Prostate gland (tissue), 2 donors: Measurements from ENCODE around the gene C6orf120. TPM values are rescaled to one million over a fixed set of nuclear protein-coding genes. Genes with fewer than 3 reads are reported as not detected.

Source experiments
- DNase-seq: peaks from one replicate; pipeline ENCODE4 v3.0.0-alpha.2; 2019; ENCODE audit warnings: low spot score
- H3K27ac ChIP-seq, 2 donors: fragments of 200-600 bp; sonication (generic); 2 replicates each; pipeline ENCODE4 v1.5.1; 2017 to 2019
- H3K27me3 ChIP-seq: fragments of 200-600 bp; sonication (generic); replicated peaks from 2 replicates; pipeline ENCODE4 v1.5.1; 2019; ENCODE audit not compliant: insufficient read depth
- H3K36me3 ChIP-seq, 2 donors: fragments of 200-600 bp; sonication (generic); 1 replicate in 1 of 2; 2 replicates in 1 of 2; pipeline versions ENCODE4 v1.5.1 to v1.8.1; 2017 to 2019
- H3K4me1 ChIP-seq: fragments of 200-600 bp; sonication (generic); replicated peaks from 2 replicates; pipeline ENCODE4 v1.5.1; 2019
- H3K4me3 ChIP-seq, 2 donors: fragments of 200-600 bp; sonication (generic); 2 replicates each; pipeline ENCODE4 v1.5.1; 2017 to 2019
- H3K9me3 ChIP-seq: fragments of 200-600 bp; sonication (generic); 2 replicates; pipeline ENCODE4 v1.5.1; 2017
- CTCF ChIP-seq, 4 experiments: fragments of 200-600 bp in 2 of 4; fragments of 450-650 bp in 2 of 4; sonication (generic) in 2 of 4; IDR thresholded peaks; 1 replicate in 3 of 4; 2 replicates in 1 of 4; pipeline ENCODE4 v1.5.1; 2016 to 2019; ENCODE audit warnings: antibody characterized with exemption in 4 of 4, mild to moderate bottlenecking in 2 of 4, moderate library complexity in 2 of 4
- POLR2A ChIP-seq: fragments of 450-650 bp; IDR thresholded peaks from one replicate; pipeline ENCODE4 v1.6.1; 2016; ENCODE audit warnings: antibody characterized with exemption, mild to moderate bottlenecking
- POLR2AphosphoS5 ChIP-seq: sonication (generic); formaldehyde crosslinking; IDR thresholded peaks from one replicate; pipeline ENCODE4 v1.6.1; 2017; ENCODE audit warnings: antibody characterized with exemption
- WGBS: methylation state at CpG from one replicate; pipeline ENCODE4 v1.1.5; 2018; 5-methylcytosine and 5-hydroxymethylcytosine counted together
- intact Hi-C: fragments of 100-400 bp; cut with DNase I; formaldehyde crosslinking; loops from one replicate; pipeline ENCODE4 v1.14.2; 2022
- total RNA-seq, 2 donors: library from RNA; depleted of rRNA; stranded (reverse); fragments of >200 nt; gene quantifications; one replicate each; pipeline ENCODE4 v1.1.0, GENCODE V29; 2016

Gene C6orf120
- total RNA-seq, 2 donors from 2014 or later: 23.6 to 41.8 TPM

DNA sequence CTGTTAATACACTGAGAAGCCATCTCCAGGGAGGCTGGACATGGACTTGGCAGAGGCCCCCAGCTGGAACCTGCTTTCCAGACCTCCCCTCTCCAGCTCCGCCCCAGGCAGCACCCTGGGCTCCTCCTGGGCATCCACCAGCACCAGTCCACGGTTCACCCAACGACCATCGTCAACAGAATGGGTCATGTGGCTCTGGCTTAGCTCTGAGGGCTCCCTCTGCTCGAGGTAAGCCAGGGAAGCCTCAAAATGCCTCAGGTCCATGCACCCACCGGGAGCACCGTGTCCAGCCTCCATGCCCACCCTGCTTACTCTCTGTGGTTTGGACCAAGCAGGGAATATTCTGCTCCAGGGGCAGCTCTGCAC is 40.6 kb upstream of the C6orf120 start:
- H3K9me3 ChIP-seq: no peaks in the 10 kb centered on the region
- whole genome bisulfite sequencing: 92% methylated on average over 7 of the region's 7 CpGs
- H3K4me3 ChIP-seq: no peak overlapping the region
- TF ChIP-seq POLR2A (no peak), POLR2AphosphoS5 (no peak)
- intact Hi-C loops: no loop called here
- no peak for DNase-seq
- H3K36me3 ChIP-seq: no peaks in the 10 kb centered on the region
- no peaks in the 10 kb centered on the region for H3K27me3 ChIP-seq
- no peaks in the 10 kb centered on the region for H3K4me1 ChIP-seq
- H3K27ac ChIP-seq: no peak overlapping the region

- H3K4me3 ChIP-seq: no peak overlapping the region
- no peak for TF ChIP-seq POLR2AphosphoS5
- no peak for TF ChIP-seq POLR2A
- TF ChIP-seq CTCF (IDR thresholded peaks at IDR 0.05): no peak
- H3K36me3 ChIP-seq: no peaks in the 10 kb centered on the region
- 91% methylated on average over 8 of the region's 8 CpGs for WGBS
- H3K27ac ChIP-seq: no peak overlapping the region
- intact Hi-C loops: no loop called here
- no peak for DNase-seq
- H3K4me1 ChIP-seq: no peaks in the 10 kb centered on the region
- no peaks in the 10 kb centered on the region for H3K27me3 ChIP-seq
- H3K9me3 ChIP-seq: no peaks in the 10 kb centered on the region
Measured at GRCh38 chr6:169663468-169663867, 38.5 kb upstream of the C6orf120 start.

GRCh38 chr6:169664227-169664626 is 37.7 kb upstream of the C6orf120 start:
- no peak for DNase-seq
- Histone ChIP-seq H3K27me3 (no peaks in the 10 kb centered on the region), H3K9me3 (no peaks in the 10 kb centered on the region), H3K27ac (no peak overlapping the region), H3K36me3 (no peaks in the 10 kb centered on the region), H3K4me3 (no peak overlapping the region), H3K4me1 (no peaks in the 10 kb centered on the region)
- 91% methylated on average over 14 of the region's 14 CpGs for WGBS
- intact Hi-C loops: no loop called here
- no peak for TF ChIP-seq POLR2AphosphoS5
- TF ChIP-seq POLR2A: no peak

GRCh38 chr6:169665289-169665688 is 36.6 kb upstream of the C6orf120 start:
- Histone ChIP-seq H3K27me3 (no peaks in the 10 kb centered on the region), H3K9me3 (no peaks in the 10 kb centered on the region), H3K4me3 (no peak overlapping the region), H3K4me1 (no peaks in the 10 kb centered on the region), H3K36me3 (no peaks in the 10 kb centered on the region), H3K27ac (no peak overlapping the region)
- intact Hi-C loops: no loop called here
- no peak for DNase-seq
- WGBS: 59% methylated on average over 9 of the region's 9 CpGs
- TF ChIP-seq CTCF (IDR thresholded peaks at IDR 0.05) (no peak), POLR2AphosphoS5 (no peak), POLR2A (no peak)

- Histone ChIP-seq H3K27me3 (no peaks in the 10 kb centered on the region), H3K9me3 (no peaks in the 10 kb centered on the region), H3K27ac (no peak overlapping the region), H3K4me3 (no peak overlapping the region), H3K36me3 (no peaks in the 10 kb centered on the region), H3K4me1 (no peaks in the 10 kb centered on the region)
- no peak for TF ChIP-seq POLR2A
- TF ChIP-seq CTCF (IDR thresholded peaks at IDR 0.05): no peak
- TF ChIP-seq POLR2AphosphoS5: no peak
- no peak for DNase-seq
- 95% methylated on average over 18 of the region's 18 CpGs for WGBS
- intact Hi-C loops: no loop called here
Measured at GRCh38 chr6:169666441-169666840, 35.5 kb upstream of the C6orf120 start.

- WGBS: 97% methylated on average over 27 of the region's 27 CpGs
- Histone ChIP-seq H3K36me3 (no peaks in the 10 kb centered on the region), H3K27ac (no peak overlapping the region), H3K9me3 (no peaks in the 10 kb centered on the region), H3K4me1 (no peaks in the 10 kb centered on the region), H3K4me3 (no peak overlapping the region), H3K27me3 (no peaks in the 10 kb centered on the region)
- intact Hi-C loops: no loop called here
- TF ChIP-seq POLR2AphosphoS5: no peak
- TF ChIP-seq CTCF (IDR thresholded peaks at IDR 0.05): no peak
- no peak for DNase-seq
Measured at GRCh38 chr6:169667716-169668115, 34.2 kb upstream of the C6orf120 start.
